Measurements from ENCODE around the gene PIGV. TPM values are rescaled to one million over a fixed set of nuclear protein-coding genes. Genes with fewer than 3 reads are reported as not detected.
A peak's percentile ranks its signal among the peaks of the same experiment; 100 is the strongest.
"Not testable (repeated sequence)": the region's sequence is repeated elsewhere in the genome, so short reads cannot be mapped to it uniquely, and the experiment has no call there.

Gene PIGV
- total and polyA plus RNA-seq, 2 of the 4 experiments (the other 2 are of a cell fraction) = 7.2 to 10.6 TPM

GRCh38 chr1:26844424-26845196 lies 56.9 kb downstream of the PIGV start:
- no peak overlapping the region for H3K4ac ChIP-seq (ENCODE audit: low read depth, low read length)
- ATAC-seq (ENCODE audit: low read depth) (no peak), DNase-seq (no peak)
- 71% methylated on average over 3 of the region's 13 CpGs; no CpG with 5 or more reads in 1 of the 2 experiments for WGBS, 2 experiments (ENCODE audit: extremely low coverage in 2 of 2, insufficient read length in 1 of 2)
- no peak overlapping the region for H3K18ac ChIP-seq (ENCODE audit: low read depth, low read length)
- in situ Hi-C loops (cut with MboI; ENCODE audit: low sequenced_read_pairs) = no loop called here
- no peaks in the 10 kb centered on the region for H3K9me3 ChIP-seq (ENCODE audit: control insufficient read depth, insufficient read depth, low read length)
- H3K23ac ChIP-seq (ENCODE audit: low read depth, low read length) = no peak overlapping the region
- H4K8ac ChIP-seq (ENCODE audit: low read depth in 2 of 2, low read length in 2 of 2) = no peak overlapping the region
- H3K36me3 ChIP-seq (ENCODE audit: control insufficient read depth, insufficient read depth, low read length) = peaks cover 24% of the 10 kb centered on the region
- no peak overlapping the region for H2AFZ ChIP-seq (replicated peaks; ENCODE audit: low read length, poor library complexity)
- no peak overlapping the region for H3K56ac ChIP-seq (ENCODE audit: extremely low read depth, insufficient read depth, low read length)
- no peak overlapping the region for H2BK15ac ChIP-seq (ENCODE audit: low read depth, low read length)
- no peak overlapping the region for H2BK5ac ChIP-seq (ENCODE audit: low read depth, low read length, poor library complexity, severe bottlenecking)
- CTCF ChIA-PET = no interaction called here
- no peak overlapping the region for H3K4me3 ChIP-seq (ENCODE audit: insufficient read depth, low read depth, low read length)
- peaks cover 8% of the 10 kb centered on the region; the same call in 1 of the 2 replicates for H3K9me1 ChIP-seq (ENCODE audit: insufficient read depth, low read length)
- no peak overlapping the region for H2BK20ac ChIP-seq (ENCODE audit: low read depth, low read length)
- TF ChIP-seq MXI1 (IDR thresholded peaks at IDR 0.05; ENCODE audit: borderline replicate concordance, low read depth, low read length) (no peak), BHLHE40 (IDR thresholded peaks at IDR 0.05; ENCODE audit: low read depth, low read length) (no peak), CHD1 (IDR thresholded peaks at IDR 0.05; ENCODE audit: low read depth, low read length) (no peak), RCOR1 (IDR thresholded peaks at IDR 0.05; ENCODE audit: insufficient replicate concordance, low read length) (no peak), CEBPB (IDR thresholded peaks at IDR 0.05; ENCODE audit: low read depth, low read length) (peak; percentile 40; the same call in 1 of the 2 replicates), RFX5 (IDR thresholded peaks at IDR 0.05; ENCODE audit: low read depth, low read length) (no peak), MAFK (IDR thresholded peaks at IDR 0.05; ENCODE audit: low read depth, low read length) (no peak)
- POLR2A ChIA-PET (ENCODE audit: unreplicated experiment) = no interaction called here
- H3K14ac ChIP-seq (replicated peaks; ENCODE audit: low read depth, low read length) = no peak overlapping the region
- peaks cover 10% of the 10 kb centered on the region for H3K4me1 ChIP-seq (ENCODE audit: control insufficient read depth, insufficient read depth, low read length)
- H2BK120ac ChIP-seq (ENCODE audit: low read depth, low read length) = no peak overlapping the region
- H3K27ac ChIP-seq (ENCODE audit: insufficient read depth, low read length) = no peak overlapping the region
- H4K20me1 ChIP-seq (ENCODE audit: insufficient read depth, low read length) = 0 out of 2 replicates have a peak, but pooled peaks cover 3% of the 10 kb centered on the region
- H3K27me3 ChIP-seq (ENCODE audit: control insufficient read depth, insufficient read depth, low read length) = no peaks in the 10 kb centered on the region
- no TSS peak for BruUV-seq (replicated peaks)
- H3K4me2 ChIP-seq (ENCODE audit: low read depth, low read length) = no peak overlapping the region
- dilution Hi-C loops (cut with HindIII; ENCODE audit: low sequenced_read_pairs, unreplicated experiment) = no loop called here
- H2AK9ac ChIP-seq (replicated peaks; ENCODE audit: low read depth, low read length, poor library complexity) = no peak overlapping the region
- H4K5ac ChIP-seq (ENCODE audit: low read depth, low read length) = no peak overlapping the region
- no peak overlapping the region for H4K91ac ChIP-seq (ENCODE audit: insufficient read depth, low read depth, low read length)
- H3K9ac ChIP-seq (ENCODE audit: low read depth, low read length) = no peak overlapping the region
- intact Hi-C loops (cut with micrococcal nuclease) = no loop called here
- H2AK5ac ChIP-seq (ENCODE audit: low read depth, low read length) = no peak overlapping the region
- H3K79me1 ChIP-seq (ENCODE audit: low read depth in 1 of 2, low read length in 2 of 2) = peaks cover 12 to 36% of the 10 kb centered on the region in 2 experiments; a peak in 3 of 4 replicates

GRCh38 chr1:26847826-26848225 lies 60.1 kb downstream of the PIGV start:
- ATAC-seq (ENCODE audit: low read depth); BruUV-seq (replicated peaks); H2AK9ac ChIP-seq (replicated peaks; ENCODE audit: low read depth, low read length, poor library complexity); CTCF ChIA-PET; H3K4me3 ChIP-seq (ENCODE audit: insufficient read depth, low read depth, low read length); H4K8ac ChIP-seq (ENCODE audit: low read depth in 2 of 2, low read length in 2 of 2); intact Hi-C loops (cut with micrococcal nuclease); H2AK5ac ChIP-seq (ENCODE audit: low read depth, low read length); dilution Hi-C loops (cut with HindIII; ENCODE audit: low sequenced_read_pairs, unreplicated experiment); H2AFZ ChIP-seq (replicated peaks; ENCODE audit: low read length, poor library complexity); H3K27ac ChIP-seq (ENCODE audit: insufficient read depth, low read length); DNase-seq; H3K4ac ChIP-seq (ENCODE audit: low read depth, low read length); H2BK120ac ChIP-seq (ENCODE audit: low read depth, low read length); H3K9me3 ChIP-seq (ENCODE audit: control insufficient read depth, insufficient read depth, low read length); H3K9ac ChIP-seq (ENCODE audit: low read depth, low read length); H3K4me1 ChIP-seq (ENCODE audit: control insufficient read depth, insufficient read depth, low read length); H4K91ac ChIP-seq (ENCODE audit: insufficient read depth, low read depth, low read length); H4K5ac ChIP-seq (ENCODE audit: low read depth, low read length); H2BK15ac ChIP-seq (ENCODE audit: low read depth, low read length); in situ Hi-C loops (cut with MboI; ENCODE audit: low sequenced_read_pairs); H2BK20ac ChIP-seq (ENCODE audit: low read depth, low read length); H3K56ac ChIP-seq (ENCODE audit: extremely low read depth, insufficient read depth, low read length); H3K9me1 ChIP-seq (ENCODE audit: insufficient read depth, low read length); H3K18ac ChIP-seq (ENCODE audit: low read depth, low read length); H3K14ac ChIP-seq (replicated peaks; ENCODE audit: low read depth, low read length); H3K4me2 ChIP-seq (ENCODE audit: low read depth, low read length); POLR2A ChIA-PET (ENCODE audit: unreplicated experiment); H2BK5ac ChIP-seq (ENCODE audit: low read depth, low read length, poor library complexity, severe bottlenecking); H3K27me3 ChIP-seq (ENCODE audit: control insufficient read depth, insufficient read depth, low read length); H3K23ac ChIP-seq (ENCODE audit: low read depth, low read length); H4K20me1 ChIP-seq (ENCODE audit: insufficient read depth, low read length): not testable (repeated sequence)
- WGBS, 2 experiments (ENCODE audit: extremely low coverage in 2 of 2, insufficient read length in 1 of 2) = no CpG with 5 or more reads among the region's 6 CpGs
- peaks cover 42% of the 10 kb centered on the region for H3K36me3 ChIP-seq (ENCODE audit: control insufficient read depth, insufficient read depth, low read length)
- peaks cover 5 to 25% of the 10 kb centered on the region in 2 experiments; a peak in 2 of 4 replicates for H3K79me1 ChIP-seq (ENCODE audit: low read depth in 1 of 2, low read length in 2 of 2)
